HepG2 (cell line): ENCODE data around the gene CASP6. TPM values are rescaled to one million over a fixed set of nuclear protein-coding genes. Genes with fewer than 3 reads are reported as not detected.

Experiments
- ATAC-seq: fragments of 200-7000 bp; cut with Tn5 transposase; 3 replicates; pipeline ENCODE4 v1.9.1; 2020; ENCODE audit warnings: mild to moderate bottlenecking, moderate library complexity
- BruUV-seq: library from RNA; stranded (reverse); fragments of 400-500 nt; replicated peaks from 2 replicates; lab custom pipeline; 2021; lab: Mats Ljungman, UMichigan
- CTCF ChIA-PET: fragments of 300-600 bp; formaldehyde crosslinking; extraction: SDS; loops from one replicate; lab custom pipeline; 2021; ENCODE audit warnings: low total read pairs, inconsistent platforms, low intra/inter-chr PET ratio; lab: Yijun Ruan, JAX
- POLR2A ChIA-PET: fragments of 350-600 bp; sonication (Branson Sonifier 250); formaldehyde crosslinking; loops from one replicate; lab custom pipeline; 2020; ENCODE audit warnings: antibody characterized with exemption, inconsistent platforms; lab: Yijun Ruan, JAX
- DNase-seq: peaks from one replicate; pipeline ENCODE4 v3.0.0-alpha.2; 2015; ENCODE audit warnings: low spot score
- FAIRE-seq: peaks from 3 replicates; lab custom pipeline; 2011; peaks lifted over from hg19 to GRCh38; lab: Jason Lieb, UNC
- H2AFZ ChIP-seq: one replicate; pipeline ENCODE4 v1.6.1; 2011; ENCODE audit warnings: low read length, inconsistent platforms
- H3K27ac ChIP-seq: fragments of 300-600 bp; 3 replicates; pipeline ENCODE4 v1.8.0; 2011; ENCODE audit warnings: mixed run types, mild to moderate bottlenecking, mixed read lengths, low read length, inconsistent platforms; ENCODE audit not compliant: insufficient read depth; ENCODE audit errors: extremely low read length
- H3K27me3 ChIP-seq, 2 experiments: fragments of 200-600 bp in 1 of 2; 2 replicates in 1 of 2; 3 replicates in 1 of 2; pipeline versions ENCODE4 v1.6.0 to v1.8.0; 2011; ENCODE audit warnings: low read length in 2 of 2, mild to moderate bottlenecking in 2 of 2, moderate library complexity in 2 of 2, inconsistent platforms in 1 of 2; ENCODE audit not compliant: insufficient read depth in 2 of 2, control insufficient read depth in 1 of 2
- H3K36me3 ChIP-seq, 2 experiments: fragments of 200-600 bp in 1 of 2; replicated peaks in 1 of 2; 2 replicates in 1 of 2; 3 replicates in 1 of 2; pipeline versions ENCODE4 v1.5.1 to v1.8.0; 2011; ENCODE audit warnings: low read length in 2 of 2, inconsistent platforms in 1 of 2; ENCODE audit not compliant: insufficient read depth in 2 of 2, control insufficient read depth in 1 of 2
- H3K4me1 ChIP-seq: 2 replicates; pipeline ENCODE4 v1.5.1; 2012; ENCODE audit warnings: low read length, inconsistent platforms; ENCODE audit not compliant: insufficient read depth
- H3K4me2 ChIP-seq: 2 replicates; pipeline ENCODE4 v1.6.0; 2011; ENCODE audit warnings: low read depth, low read length, inconsistent platforms
- H3K4me3 ChIP-seq, 3 experiments: fragments of 200-600 bp in 1 of 3; sonication (generic), shearing (Covaris generic) in 1 of 3; replicated peaks in 1 of 3; 2 replicates each; pipeline ENCODE4 v1.5.1; 2011 to 2016; ENCODE audit warnings: low read length in 3 of 3, inconsistent platforms in 2 of 3, low read depth in 2 of 3, mild to moderate bottlenecking in 2 of 3, control low read depth in 1 of 3, mixed read lengths in 1 of 3; ENCODE audit not compliant: insufficient read depth in 1 of 3
- H3K79me2 ChIP-seq: one replicate; pipeline ENCODE4 v1.6.1; 2011; ENCODE audit warnings: low read length, inconsistent platforms; ENCODE audit not compliant: insufficient read depth
- H3K9ac ChIP-seq: 2 replicates; pipeline ENCODE4 v1.6.0; 2011; ENCODE audit warnings: mild to moderate bottlenecking, low read depth, low read length, inconsistent platforms; ENCODE audit not compliant: insufficient read depth
- H3K9me3 ChIP-seq: 2 replicates; pipeline ENCODE4 v1.5.1; 2012; ENCODE audit warnings: mild to moderate bottlenecking, low read length
- H4K20me1 ChIP-seq: 2 replicates; pipeline ENCODE4 v1.6.0; 2011; ENCODE audit warnings: inconsistent platforms, mild to moderate bottlenecking, low read length, moderate library complexity; ENCODE audit not compliant: insufficient read depth
- ADNP ChIP-seq: sonication (generic); formaldehyde crosslinking; IDR thresholded peaks from 2 replicates; pipeline ENCODE4 v1.4.0; 2020; ENCODE audit warnings: missing genetic modification reagents
- ARNT2 ChIP-seq: sonication (generic); formaldehyde crosslinking; IDR thresholded peaks from 2 replicates; pipeline ENCODE4 v1.8.0; 2022; ENCODE audit warnings: mild to moderate bottlenecking, low read depth, missing genetic modification reagents, moderate library complexity
- CENPX ChIP-seq: sonication (generic); formaldehyde crosslinking; IDR thresholded peaks from 2 replicates; pipeline ENCODE4 v1.9.0; 2021; ENCODE audit warnings: mild to moderate bottlenecking, missing genetic modification reagents, moderate library complexity
- EHMT2 ChIP-seq: fragments of 200-600 bp; sonication (generic); IDR thresholded peaks from 2 replicates; pipeline ENCODE4 v1.7.0; 2017; ENCODE audit warnings: antibody characterized with exemption, low read depth, low read length, borderline replicate concordance
- HCFC1 ChIP-seq: fragments of 150-350 bp; IDR thresholded peaks from 2 replicates; pipeline ENCODE4 v1.6.1; 2014; ENCODE audit warnings: low read depth, low read length
- KDM4B ChIP-seq: sonication (generic); formaldehyde crosslinking; IDR thresholded peaks from 2 replicates; pipeline ENCODE4 v1.4.0; 2020; ENCODE audit warnings: missing genetic modification reagents
- MTA3 ChIP-seq: sonication (generic); formaldehyde crosslinking; IDR thresholded peaks from 2 replicates; pipeline ENCODE4 v1.4.0; 2020; ENCODE audit warnings: missing genetic modification reagents
- NR2F6 ChIP-seq, 2 experiments: IDR thresholded peaks; 2 replicates each; pipeline ENCODE4 v1.6.1; 2016; ENCODE audit warnings: antibody characterized with exemption in 1 of 2, mild to moderate bottlenecking in 1 of 2
- POGZ ChIP-seq: sonication (generic); formaldehyde crosslinking; IDR thresholded peaks from 2 replicates; pipeline ENCODE4 v1.4.0; 2020; ENCODE audit warnings: mild to moderate bottlenecking, missing genetic modification reagents
- REPIN1 ChIP-seq: sonication (generic); formaldehyde crosslinking; IDR thresholded peaks from 2 replicates; pipeline ENCODE4 v1.8.0; 2022; ENCODE audit warnings: missing genetic modification reagents, low read depth, mild to moderate bottlenecking, borderline replicate concordance
- TCF7 ChIP-seq: sonication (generic); IDR thresholded peaks from 2 replicates; pipeline ENCODE4 v1.6.1; 2016; ENCODE audit warnings: antibody characterized with exemption, low read depth
- TRIM24 ChIP-seq: sonication (generic); formaldehyde crosslinking; IDR thresholded peaks from 2 replicates; pipeline ENCODE4 v1.8.0; 2022; ENCODE audit warnings: mild to moderate bottlenecking, missing genetic modification reagents
- YEATS2 ChIP-seq: sonication (generic); formaldehyde crosslinking; IDR thresholded peaks from 2 replicates; pipeline ENCODE4 v1.4.0; 2020; ENCODE audit warnings: missing genetic modification reagents, borderline replicate concordance
- ZBTB14 ChIP-seq: sonication (generic); formaldehyde crosslinking; IDR thresholded peaks from 2 replicates; pipeline ENCODE4 v1.4.0; 2020; ENCODE audit warnings: missing genetic modification reagents
- ZC3H4 ChIP-seq: sonication (generic); formaldehyde crosslinking; IDR thresholded peaks from 2 replicates; pipeline ENCODE4 v1.4.0; 2020; ENCODE audit warnings: missing genetic modification reagents, borderline replicate concordance
- ZNF143 ChIP-seq: sonication (generic); formaldehyde crosslinking; IDR thresholded peaks from 2 replicates; pipeline ENCODE4 v1.4.0; 2020; ENCODE audit warnings: missing genetic modification reagents
- ZNF563 ChIP-seq: sonication (generic); formaldehyde crosslinking; IDR thresholded peaks from 2 replicates; pipeline ENCODE4 v1.8.0; 2022; ENCODE audit warnings: mild to moderate bottlenecking, moderate library complexity, missing genetic modification reagents
- ZNF850 ChIP-seq: sonication (generic); formaldehyde crosslinking; conservative IDR thresholded peaks from 2 replicates; pipeline ENCODE4 v1.9.0; 2021; ENCODE audit warnings: mild to moderate bottlenecking, missing genetic modification reagents
- WGBS: methylation state at CpG from one replicate; pipeline ENCODE4 v1.1.6; 2017; ENCODE audit warnings: low lambda C conversion rate; 5-methylcytosine and 5-hydroxymethylcytosine counted together
- in situ Hi-C: cut with HindIII; loops from 2 replicates; pipeline ENCODE4 v1.10.0; 2017; ENCODE audit warnings: low pct_unique_long_range_greater_than_20kb; ENCODE audit not compliant: extremely low pct_ligation_motif_present
- intact Hi-C: fragments of 100-400 bp; cut with micrococcal nuclease; formaldehyde crosslinking; loops from one replicate; pipeline ENCODE4 v1.10.0; 2022; ENCODE audit not compliant: unreplicated experiment
- polyA plus RNA-seq, 8 experiments: library from polyadenylated mRNA; depleted of rRNA in 3 of 8; stranded (reverse) in 7 of 8; unstranded in 1 of 8; fragments of >200 nt; fragmentation: Illumina TruSeq in 4 of 8; extraction: Trizol in 4 of 8; gene quantifications; 2 replicates each; pipeline versions ENCODE4 v1.2.1 to v1.2.3, GENCODE V29; 2011 to 2016; ENCODE audit warnings: low read depth in 4 of 8, missing spikeins in 1 of 8, mixed read lengths in 1 of 8; ENCODE audit not compliant: insufficient read depth in 1 of 8
- total RNA-seq, 5 experiments: library from RNA; depleted of rRNA; stranded (reverse); fragments of >200 nt; fragmentation: Illumina TruSeq; extraction: Trizol; gene quantifications; 2 replicates each; pipeline ENCODE4 v1.2.3, GENCODE V29; 2016; ENCODE audit warnings: low read depth in 1 of 5
- TF ChIP-seq, protein P1 (sequence below): sonication (generic); formaldehyde crosslinking; IDR thresholded peaks from 2 replicates; pipeline ENCODE4 v1.4.0; 2020; ENCODE audit warnings: missing genetic modification reagents

Gene CASP6
- total and polyA plus RNA-seq, 2 of the 13 experiments (the other 11 are each of a cell fraction or from before 2014, with no cell fraction given) = 19.7 to 34.6 TPM

DNA sequence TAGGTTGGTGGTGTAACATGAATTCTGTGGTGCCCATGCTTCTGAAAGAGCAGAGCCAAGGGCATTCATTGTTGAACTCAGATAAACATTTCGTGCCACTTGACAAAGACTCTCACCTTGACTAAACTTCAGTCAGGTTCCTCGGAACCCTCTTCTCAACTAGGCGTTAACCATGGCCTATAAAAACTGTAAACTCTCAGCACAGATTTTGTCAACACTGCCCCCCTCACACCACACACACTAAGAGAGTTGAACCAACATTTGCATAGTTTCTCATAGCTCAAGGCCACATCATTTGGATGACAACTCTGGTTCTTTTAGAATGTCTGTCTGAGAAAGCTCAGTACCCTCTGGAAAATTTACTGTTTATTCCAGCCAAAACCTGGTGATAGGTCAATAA, 28.1 kb downstream of the CASP6 start:
- H3K9ac ChIP-seq = no peak overlapping the region
- no CpG with 5 or more reads among the region's 3 CpGs for WGBS
- no TSS peak for BruUV-seq
- TF ChIP-seq ZNF143 (CRISPR knock-in tag) = no peak
- TF ChIP-seq, protein P1, sequence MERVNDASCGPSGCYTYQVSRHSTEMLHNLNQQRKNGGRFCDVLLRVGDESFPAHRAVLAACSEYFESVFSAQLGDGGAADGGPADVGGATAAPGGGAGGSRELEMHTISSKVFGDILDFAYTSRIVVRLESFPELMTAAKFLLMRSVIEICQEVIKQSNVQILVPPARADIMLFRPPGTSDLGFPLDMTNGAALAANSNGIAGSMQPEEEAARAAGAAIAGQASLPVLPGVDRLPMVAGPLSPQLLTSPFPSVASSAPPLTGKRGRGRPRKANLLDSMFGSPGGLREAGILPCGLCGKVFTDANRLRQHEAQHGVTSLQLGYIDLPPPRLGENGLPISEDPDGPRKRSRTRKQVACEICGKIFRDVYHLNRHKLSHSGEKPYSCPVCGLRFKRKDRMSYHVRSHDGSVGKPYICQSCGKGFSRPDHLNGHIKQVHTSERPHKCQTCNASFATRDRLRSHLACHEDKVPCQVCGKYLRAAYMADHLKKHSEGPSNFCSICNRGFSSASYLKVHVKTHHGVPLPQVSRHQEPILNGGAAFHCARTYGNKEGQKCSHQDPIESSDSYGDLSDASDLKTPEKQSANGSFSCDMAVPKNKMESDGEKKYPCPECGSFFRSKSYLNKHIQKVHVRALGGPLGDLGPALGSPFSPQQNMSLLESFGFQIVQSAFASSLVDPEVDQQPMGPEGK (CRISPR knock-in tag) = no peak
- TF ChIP-seq ZC3H4 = no peak
- TF ChIP-seq YEATS2 (CRISPR knock-in tag) = no peak
- TF ChIP-seq POGZ (CRISPR knock-in tag) = no peak
- no peak for TF ChIP-seq REPIN1 (CRISPR knock-in tag)
- TF ChIP-seq MTA3 (CRISPR knock-in tag) = no peak
- no peak overlapping the region for H3K27ac ChIP-seq
- H2AFZ ChIP-seq = no peak overlapping the region
- no peak for FAIRE-seq
- in situ Hi-C loops (no loop called here), intact Hi-C loops (no loop called here)
- H3K9me3 ChIP-seq = no peaks in the 10 kb centered on the region
- CTCF ChIA-PET = no interaction called here
- H3K4me2 ChIP-seq = no peak overlapping the region
- no peak for DNase-seq
- no peaks in the 10 kb centered on the region for H3K79me2 ChIP-seq
- no peaks in the 10 kb centered on the region for H3K27me3 ChIP-seq
- no peak for ATAC-seq
- H4K20me1 ChIP-seq = no peaks in the 10 kb centered on the region
- no peak overlapping the region for H3K4me3 ChIP-seq
- H3K36me3 ChIP-seq = no peaks in the 10 kb centered on the region
- POLR2A ChIA-PET = no interaction called here
- H3K4me1 ChIP-seq = peaks cover 6% of the 10 kb centered on the region; the same call in 1 of the 2 replicates

DNA sequence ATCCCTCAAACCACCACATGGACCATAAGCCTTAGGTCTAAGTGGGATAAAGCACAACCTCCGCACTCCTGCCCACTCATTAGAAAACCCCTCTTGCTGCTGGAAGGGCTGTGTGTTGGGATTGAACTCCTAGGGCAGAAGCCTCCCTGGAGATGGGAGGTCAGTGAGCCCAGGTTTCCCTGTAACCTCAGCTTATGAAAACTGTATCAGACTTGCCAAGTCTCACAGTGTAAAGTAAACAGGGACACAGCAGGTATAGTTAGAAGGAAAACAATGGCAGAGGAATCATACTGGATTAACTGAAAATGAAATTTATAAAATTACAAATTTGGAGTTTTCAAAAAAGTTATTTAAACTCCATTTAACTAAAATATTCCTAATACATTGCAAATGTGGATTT, 29.9 kb downstream of the CASP6 start:
- Histone ChIP-seq H3K36me3 (no peaks in the 10 kb centered on the region), H4K20me1 (no peaks in the 10 kb centered on the region), H3K9ac (no peak overlapping the region), H3K27ac (no peak overlapping the region), H2AFZ (no peak overlapping the region), H3K4me1 (peaks cover 6% of the 10 kb centered on the region; the same call in 1 of the 2 replicates), H3K27me3 (no peaks in the 10 kb centered on the region), H3K79me2 (no peaks in the 10 kb centered on the region), H3K4me3 (no peak overlapping the region), H3K4me2 (no peak overlapping the region), H3K9me3 (no peaks in the 10 kb centered on the region)
- ATAC-seq (no peak), DNase-seq (no peak), FAIRE-seq (no peak)
- intact Hi-C loops (no loop called here), in situ Hi-C loops (no loop called here)
- CTCF ChIA-PET = no interaction called here
- 29% methylated on average over 1 of the region's 1 CpG for WGBS
- no TSS peak for BruUV-seq
- POLR2A ChIA-PET = no interaction called here
- TF ChIP-seq ZNF850 (CRISPR knock-in tag) (no peak), ZNF563 (no peak), ARNT2 (CRISPR knock-in tag) (no peak), NR2F6 (IDR thresholded peaks at IDR 0.05) (no peak), NR2F6 (CRISPR knock-in tag; IDR thresholded peaks at IDR 0.05) (no peak), EHMT2 (no peak), KDM4B (no peak), ADNP (CRISPR knock-in tag) (no peak), ZBTB14 (no peak), HCFC1 (no peak), CENPX (CRISPR knock-in tag) (no peak), TCF7 (no peak), TRIM24 (CRISPR knock-in tag) (no peak)
